B cell (primary cell): Measurements from ENCODE around the gene KIF21A. TPM values are rescaled to one million over a fixed set of nuclear protein-coding genes. Genes with fewer than 3 reads are reported as not detected.

ENCODE experiments used
- ATAC-seq: fragments of 200-7000 bp; cut with Tn5 transposase; one replicate; pipeline ENCODE4 v1.10.0; 2021; ENCODE audit warnings: low read depth, mild to moderate bottlenecking, moderate number of reproducible peaks, moderate library complexity
- CTCF ChIA-PET: fragments of 350-600 bp; sonication (Branson Sonifier 250); formaldehyde crosslinking; loops from one replicate; lab custom pipeline; 2021; ENCODE audit warnings: antibody characterized with exemption, inconsistent platforms; lab: Charles Lee
- POLR2A ChIA-PET: fragments of 350-600 bp; sonication (Branson Sonifier 250); formaldehyde crosslinking; loops from one replicate; lab custom pipeline; 2021; ENCODE audit warnings: antibody characterized with exemption; lab: Charles Lee
- DNase-seq: peaks from one replicate; pipeline ENCODE4 v3.0.0; 2013
- H2AFZ ChIP-seq: 2 replicates; pipeline ENCODE4 v1.6.1; 2012; ENCODE audit warnings: mild to moderate bottlenecking, low read depth, low read length; ENCODE audit not compliant: insufficient read depth, poor library complexity, severe bottlenecking
- H3K27ac ChIP-seq, 2 donors: 1 replicate in 1 of 2; 2 replicates in 1 of 2; pipeline ENCODE4 v1.5.1; 2012 to 2013; ENCODE audit warnings: low read length in 2 of 2, mild to moderate bottlenecking in 2 of 2, moderate library complexity in 1 of 2
- H3K27me3 ChIP-seq, 4 experiments: fragments of 200-600 bp in 1 of 4; sonication (generic) in 1 of 4; replicated peaks in 1 of 4; 1 replicate in 2 of 4; 2 replicates in 2 of 4; pipeline versions ENCODE4 v1.6.1 to v1.7.0; 2013 to 2016; ENCODE audit warnings: low read length in 3 of 4, mild to moderate bottlenecking in 2 of 4, mixed read lengths in 1 of 4, moderate library complexity in 1 of 4; ENCODE audit not compliant: insufficient read depth in 4 of 4, control insufficient read depth in 3 of 4; ENCODE audit errors: control extremely low read depth in 1 of 4
- H3K36me3 ChIP-seq, 2 experiments: replicated peaks in 1 of 2; 1 replicate in 1 of 2; 2 replicates in 1 of 2; pipeline versions ENCODE4 v1.6.1 to v1.7.1; 2013; ENCODE audit warnings: low read length in 1 of 2; ENCODE audit not compliant: insufficient read depth in 2 of 2, control insufficient read depth in 1 of 2; ENCODE audit errors: control extremely low read depth in 1 of 2, extremely low read depth in 1 of 2
- H3K4me1 ChIP-seq, 2 donors: fragments of 200-600 bp in 1 of 2; sonication (generic) in 1 of 2; 1 replicate in 1 of 2; 2 replicates in 1 of 2; pipeline versions ENCODE4 v1.5.1 to v1.6.1; 2013 to 2017; ENCODE audit warnings: low read length in 2 of 2; ENCODE audit not compliant: control insufficient read depth in 2 of 2, insufficient read depth in 2 of 2
- H3K4me2 ChIP-seq: replicated peaks from 2 replicates; pipeline ENCODE3; 2012; ENCODE audit warnings: mild to moderate bottlenecking, low read depth, low read length; ENCODE audit not compliant: poor library complexity, severe bottlenecking
- H3K4me3 ChIP-seq, 5 experiments: fragments of 200-600 bp in 1 of 5; sonication (generic) in 1 of 5; 1 replicate in 3 of 5; 2 replicates in 2 of 5; pipeline versions ENCODE4 v1.5.1 to v1.7.0; 2011 to 2016; ENCODE audit warnings: low read length in 4 of 5, mild to moderate bottlenecking in 4 of 5, low read depth in 2 of 5, control low read depth in 1 of 5, moderate library complexity in 1 of 5; ENCODE audit not compliant: insufficient read depth in 1 of 5; ENCODE audit errors: control extremely low read depth in 1 of 5, extremely low read depth in 1 of 5
- H3K79me2 ChIP-seq: fragments of 200-600 bp; sonication (generic); one replicate; pipeline ENCODE4 v1.6.0; 2016; ENCODE audit warnings: low read length; ENCODE audit not compliant: control insufficient read depth, insufficient read depth
- H3K9ac ChIP-seq: fragments of 200-600 bp; sonication (generic); 2 replicates; pipeline ENCODE4 v1.6.1; 2017; ENCODE audit warnings: mild to moderate bottlenecking, low read length, moderate library complexity
- H3K9me3 ChIP-seq, 3 donors: one replicate each; pipeline versions ENCODE4 v1.6.1 to v1.7.1; 2013; ENCODE audit warnings: low read length in 2 of 3; ENCODE audit not compliant: control insufficient read depth in 2 of 3, insufficient read depth in 1 of 3; ENCODE audit errors: control extremely low read depth in 1 of 3
- H4K20me1 ChIP-seq: 2 replicates; pipeline ENCODE4 v1.6.0; 2012; ENCODE audit warnings: mild to moderate bottlenecking, low read length; ENCODE audit not compliant: insufficient read depth, control insufficient read depth, poor library complexity, severe bottlenecking
- H3K27ac Mint-ChIP-seq: one replicate; pipeline ENCODE4 v1.8.0; 2021; ENCODE audit warnings: mixed read lengths
- H3K27me3 Mint-ChIP-seq: one replicate; pipeline ENCODE4 v1.8.0; 2021; ENCODE audit warnings: mixed read lengths
- H3K4me1 Mint-ChIP-seq: one replicate; pipeline ENCODE4 v1.8.0; 2021; ENCODE audit warnings: mixed read lengths
- H3K4me3 Mint-ChIP-seq: one replicate; pipeline ENCODE4 v1.8.0; 2021; ENCODE audit warnings: mixed read lengths
- H3K9me3 Mint-ChIP-seq: one replicate; pipeline ENCODE4 v1.8.0; 2022; ENCODE audit warnings: mixed read lengths; ENCODE audit not compliant: insufficient read depth
- EZH2 ChIP-seq: IDR thresholded peaks from 2 replicates; pipeline ENCODE4 v1.6.1; 2012; ENCODE audit warnings: borderline replicate concordance, low read depth, mild to moderate bottlenecking, moderate library complexity, low read length; ENCODE audit not compliant: insufficient read depth, poor library complexity, severe bottlenecking
- WGBS: methylation state at CpG from one replicate; pipeline ENCODE4 v1.1.5; 2013; ENCODE audit warnings: missing lambda C conversion rate; ENCODE audit not compliant: insufficient coverage; 5-methylcytosine and 5-hydroxymethylcytosine counted together
- intact Hi-C: fragments of 100-400 bp; cut with micrococcal nuclease; formaldehyde crosslinking; loops from one replicate; pipeline ENCODE4 v1.10.0; 2022
- polyA plus RNA-seq: library from polyadenylated mRNA; depleted of rRNA; stranded (reverse); fragments of >200 nt; gene quantifications from 2 replicates; pipeline ENCODE4 v1.2.3, GENCODE V29; 2012
- total RNA-seq, 2 donors: library from RNA; stranded (reverse); fragments of 120-200 nt in 1 of 2; gene quantifications; 1 replicate in 1 of 2; 2 replicates in 1 of 2; pipeline versions ENCODE4 v1.2.3 to v1.2.4, GENCODE V29; 2013 to 2022
- TF ChIP-seq, protein P1 (sequence below): fragments of 200-600 bp; IDR thresholded peaks from one replicate; pipeline ENCODE4 v1.8.0; 2022; ENCODE audit warnings: antibody characterized with exemption, mild to moderate bottlenecking

The KIF21A gene
- total and polyA plus RNA-seq, 2 donors (not counting 1 experiment from before 2014, with no cell fraction given): 0.33 to 2.2 TPM

DNA sequence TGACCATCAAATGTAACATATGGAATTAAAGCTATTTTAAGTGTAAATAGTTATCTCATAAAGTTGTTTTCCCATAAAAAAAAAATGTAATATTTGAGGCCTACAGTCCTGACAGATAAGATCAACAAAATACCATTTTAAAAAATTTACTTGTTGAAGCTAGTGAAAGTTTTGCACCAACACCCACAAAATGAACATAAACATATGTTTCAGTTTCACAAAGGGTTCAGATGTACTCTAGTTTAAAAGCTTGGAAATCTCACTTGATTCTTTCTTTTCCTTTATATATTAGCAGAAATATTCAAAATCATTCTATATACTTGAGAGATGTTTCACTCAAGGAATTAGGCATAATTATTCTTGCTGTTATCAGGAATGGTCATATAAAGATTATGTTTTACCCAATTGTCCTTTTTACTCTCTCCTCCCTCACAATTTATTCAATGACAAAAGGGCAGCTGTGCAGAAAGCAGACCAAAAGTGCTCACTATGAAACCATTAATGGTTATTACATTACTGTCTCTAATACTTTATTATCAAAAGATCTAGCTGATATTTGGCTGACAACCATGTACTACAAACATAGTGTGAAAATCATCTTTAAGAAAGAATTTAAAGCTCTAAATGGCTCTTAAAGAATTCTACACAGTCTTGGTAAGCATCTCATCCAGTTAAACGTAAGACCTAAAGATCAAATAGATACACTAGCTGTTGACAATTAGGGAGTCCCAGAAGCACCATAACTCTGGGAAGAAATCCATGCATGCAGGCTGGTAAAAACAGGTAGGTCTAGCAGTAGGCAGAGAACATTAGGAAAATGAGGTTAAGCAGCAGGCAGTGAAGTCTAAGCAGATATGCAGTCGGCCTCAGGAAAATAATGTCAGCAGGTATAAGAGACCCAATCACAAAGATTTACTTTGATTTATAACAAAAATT, 28.8 kb downstream of the KIF21A start:
- no peaks in the 10 kb centered on the region for H3K9me3 ChIP-seq
- no peaks in the 10 kb centered on the region for H4K20me1 ChIP-seq
- Mint-ChIP-seq H3K27ac (no peak overlapping the region), H3K4me3 (no peak overlapping the region), H3K9me3 (no peaks in the 10 kb centered on the region), H3K27me3 (no peaks in the 10 kb centered on the region), H3K4me1 (no peaks in the 10 kb centered on the region)
- H3K9ac ChIP-seq: no peak overlapping the region
- H3K36me3 ChIP-seq: no peaks in the 10 kb centered on the region
- ChIA-PET CTCF (no interaction called here), POLR2A (no interaction called here)
- no peak overlapping the region for H3K4me3 ChIP-seq
- intact Hi-C loops: no loop called here
- H2AFZ ChIP-seq: no peak overlapping the region
- H3K27ac ChIP-seq: no peak overlapping the region
- WGBS: no CpG with 5 or more reads among the region's 2 CpGs
- H3K79me2 ChIP-seq: no peaks in the 10 kb centered on the region
- TF ChIP-seq EZH2: no peak
- ATAC-seq (no peak), DNase-seq (no peak)
- no peaks in the 10 kb centered on the region for H3K4me1 ChIP-seq
- H3K4me2 ChIP-seq: no peak overlapping the region
- peaks cover 0 to 3% (median 0%) of the 10 kb centered on the region in 4 experiments for H3K27me3 ChIP-seq

DNA sequence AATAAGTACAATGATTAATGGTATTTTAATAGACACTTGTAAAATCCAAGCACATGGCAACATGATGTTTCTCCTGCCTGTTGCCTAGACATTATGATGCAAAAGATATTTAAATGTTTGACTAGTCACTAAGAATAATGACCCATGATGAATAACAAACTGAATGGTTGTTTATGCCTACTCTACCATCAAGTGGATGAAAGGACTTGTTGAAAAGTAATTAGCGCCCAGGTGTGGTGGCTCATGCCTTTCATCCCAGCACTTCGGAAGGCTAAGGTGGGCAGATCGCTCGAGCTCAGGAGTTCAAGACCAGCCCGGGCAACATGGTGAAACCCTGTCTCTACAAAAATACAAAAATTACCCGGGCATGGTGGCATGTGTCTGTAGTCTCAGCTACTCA, 30.7 kb downstream of the KIF21A start:
- Histone ChIP-seq H3K27ac (no peak overlapping the region), H2AFZ (no peak overlapping the region), H3K4me2 (no peak overlapping the region), H3K36me3 (no peaks in the 10 kb centered on the region), H3K9ac (no peak overlapping the region), H4K20me1 (no peaks in the 10 kb centered on the region), H3K4me1 (no peaks in the 10 kb centered on the region), H3K9me3 (no peaks in the 10 kb centered on the region), H3K27me3 (no peaks in the 10 kb centered on the region), H3K79me2 (no peaks in the 10 kb centered on the region), H3K4me3 (no peak overlapping the region)
- ChIA-PET CTCF (no interaction called here), POLR2A (no interaction called here)
- intact Hi-C loops: no loop called here
- no peak overlapping the region for H3K4me3 Mint-ChIP-seq
- no peak for DNase-seq
- no CpG with 5 or more reads among the region's 6 CpGs for WGBS
- no peak overlapping the region for H3K27ac Mint-ChIP-seq
- no peak for ATAC-seq
- H3K9me3 Mint-ChIP-seq: no peaks in the 10 kb centered on the region
- TF ChIP-seq EZH2: no peak
- TF ChIP-seq, protein P1, sequence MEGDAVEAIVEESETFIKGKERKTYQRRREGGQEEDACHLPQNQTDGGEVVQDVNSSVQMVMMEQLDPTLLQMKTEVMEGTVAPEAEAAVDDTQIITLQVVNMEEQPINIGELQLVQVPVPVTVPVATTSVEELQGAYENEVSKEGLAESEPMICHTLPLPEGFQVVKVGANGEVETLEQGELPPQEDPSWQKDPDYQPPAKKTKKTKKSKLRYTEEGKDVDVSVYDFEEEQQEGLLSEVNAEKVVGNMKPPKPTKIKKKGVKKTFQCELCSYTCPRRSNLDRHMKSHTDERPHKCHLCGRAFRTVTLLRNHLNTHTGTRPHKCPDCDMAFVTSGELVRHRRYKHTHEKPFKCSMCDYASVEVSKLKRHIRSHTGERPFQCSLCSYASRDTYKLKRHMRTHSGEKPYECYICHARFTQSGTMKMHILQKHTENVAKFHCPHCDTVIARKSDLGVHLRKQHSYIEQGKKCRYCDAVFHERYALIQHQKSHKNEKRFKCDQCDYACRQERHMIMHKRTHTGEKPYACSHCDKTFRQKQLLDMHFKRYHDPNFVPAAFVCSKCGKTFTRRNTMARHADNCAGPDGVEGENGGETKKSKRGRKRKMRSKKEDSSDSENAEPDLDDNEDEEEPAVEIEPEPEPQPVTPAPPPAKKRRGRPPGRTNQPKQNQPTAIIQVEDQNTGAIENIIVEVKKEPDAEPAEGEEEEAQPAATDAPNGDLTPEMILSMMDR: no peak
- no peaks in the 10 kb centered on the region for H3K4me1 Mint-ChIP-seq
- H3K27me3 Mint-ChIP-seq: no peaks in the 10 kb centered on the region
